Measurements from ENCODE around the gene TFB1M. TPM values are rescaled to one million over a fixed set of nuclear protein-coding genes. Genes with fewer than 3 reads are reported as not detected.

TFB1M gene
- total RNA-seq, 1 experiment from 2014 or later: 31.0 TPM

GRCh38 chr6:155325700-155326516, 11.6 kb upstream of the TFB1M start:
- Mint-ChIP-seq H3K9me3 (ENCODE audit: unreplicated experiment) (no peaks in the 10 kb centered on the region), H3K36me3 (ENCODE audit: insufficient read depth, unreplicated experiment) (no peaks in the 10 kb centered on the region), H3K4me1 (ENCODE audit: insufficient read depth, unreplicated experiment) (peaks cover 6% of the 10 kb centered on the region), H3K27ac (ENCODE audit: low read depth, unreplicated experiment) (no peak overlapping the region), H3K27me3 (ENCODE audit: insufficient read depth, unreplicated experiment) (no peaks in the 10 kb centered on the region), H3K4me3 (ENCODE audit: unreplicated experiment) (no peak overlapping the region)
- intact Hi-C loops (cut with micrococcal nuclease): loop anchor here (10.0 kb wide), 1 partner anchor 1949 kb away; no protein-coding TSS in a partner anchor
- ChIA-PET POLR2A (no interaction called here), CTCF (interaction anchor here (0.6 to 5.7 kb wide), 8 partner anchors 18 to 1316 kb away, joined by 3 to 34 read pairs (median 5); no protein-coding TSS in a partner anchor)
- no TSS peak for BruUV-seq (replicated peaks)
- DNase-seq (ENCODE audit: unreplicated experiment): peak; percentile 8
- no peak for TF ChIP-seq CTCF (IDR thresholded peaks at IDR 0.05; ENCODE audit: unreplicated experiment)

- ChIA-PET CTCF (interaction anchor here (5.7 kb wide), 1 partner anchor 204 kb away, joined by 34 read pairs; no protein-coding TSS in a partner anchor), POLR2A (interaction anchor here (0.6 kb wide), 1 partner anchor 1257 kb away, joined by 3 read pairs; no protein-coding TSS in a partner anchor)
- intact Hi-C loops (cut with micrococcal nuclease): loop anchor here (10.0 kb wide), 1 partner anchor 1950 kb away; no protein-coding TSS in a partner anchor
- H3K27ac Mint-ChIP-seq (ENCODE audit: low read depth, unreplicated experiment): no peak overlapping the region
- no peaks in the 10 kb centered on the region for H3K27me3 Mint-ChIP-seq (ENCODE audit: insufficient read depth, unreplicated experiment)
- no peak for TF ChIP-seq CTCF (IDR thresholded peaks at IDR 0.05; ENCODE audit: unreplicated experiment)
- peaks cover 6% of the 10 kb centered on the region for H3K4me1 Mint-ChIP-seq (ENCODE audit: insufficient read depth, unreplicated experiment)
- BruUV-seq (replicated peaks): no TSS peak
- no peak overlapping the region for H3K4me3 Mint-ChIP-seq (ENCODE audit: unreplicated experiment)
- H3K9me3 Mint-ChIP-seq (ENCODE audit: unreplicated experiment): no peaks in the 10 kb centered on the region
- H3K36me3 Mint-ChIP-seq (ENCODE audit: insufficient read depth, unreplicated experiment): no peaks in the 10 kb centered on the region
- no peak for DNase-seq (ENCODE audit: unreplicated experiment)
Observed at GRCh38 chr6:155324993-155325392, 10.7 kb upstream of the TFB1M start.

GRCh38 chr6:155324172-155324571, 9.9 kb upstream of the TFB1M start:
- Mint-ChIP-seq H3K27ac (ENCODE audit: low read depth, unreplicated experiment) (no peak overlapping the region), H3K9me3 (ENCODE audit: unreplicated experiment) (no peaks in the 10 kb centered on the region), H3K4me1 (ENCODE audit: insufficient read depth, unreplicated experiment) (peaks cover 6% of the 10 kb centered on the region), H3K27me3 (ENCODE audit: insufficient read depth, unreplicated experiment) (no peaks in the 10 kb centered on the region), H3K36me3 (ENCODE audit: insufficient read depth, unreplicated experiment) (no peaks in the 10 kb centered on the region), H3K4me3 (ENCODE audit: unreplicated experiment) (no peak overlapping the region)
- DNase-seq (ENCODE audit: unreplicated experiment): no peak
- ChIA-PET CTCF (no interaction called here), POLR2A (no interaction called here)
- no TSS peak for BruUV-seq (replicated peaks)
- no peak for TF ChIP-seq CTCF (IDR thresholded peaks at IDR 0.05; ENCODE audit: unreplicated experiment)
- intact Hi-C loops (cut with micrococcal nuclease): loop anchor here (10.0 kb wide), 1 partner anchor 1951 kb away; no protein-coding TSS in a partner anchor

GRCh38 chr6:155319902-155320301, 5.6 kb upstream of the TFB1M start:
- CTCF ChIA-PET: interaction anchor here (0.6 to 3.5 kb wide), 3 partner anchors 8 to 251 kb away, joined by 3 to 19 read pairs (median 3); no protein-coding TSS in a partner anchor
- no peak for DNase-seq (ENCODE audit: unreplicated experiment)
- BruUV-seq (replicated peaks): no TSS peak

More at GRCh38 chr6:155319902-155320301, 5.6 kb upstream of the TFB1M start:
- H3K27me3 Mint-ChIP-seq (ENCODE audit: insufficient read depth, unreplicated experiment): no peaks in the 10 kb centered on the region
- intact Hi-C loops (cut with micrococcal nuclease): loop anchor here (5.0 to 10.0 kb wide), 3 partner anchors 1367 to 1955 kb away; no protein-coding TSS in a partner anchor
- no peaks in the 10 kb centered on the region for H3K9me3 Mint-ChIP-seq (ENCODE audit: unreplicated experiment)
- no peaks in the 10 kb centered on the region for H3K4me1 Mint-ChIP-seq (ENCODE audit: insufficient read depth, unreplicated experiment)
- POLR2A ChIA-PET: no interaction called here
- TF ChIP-seq CTCF (IDR thresholded peaks at IDR 0.05; ENCODE audit: unreplicated experiment): no peak
- no peak overlapping the region for H3K27ac Mint-ChIP-seq (ENCODE audit: low read depth, unreplicated experiment)
- no peak overlapping the region for H3K4me3 Mint-ChIP-seq (ENCODE audit: unreplicated experiment)
- H3K36me3 Mint-ChIP-seq (ENCODE audit: insufficient read depth, unreplicated experiment): no peaks in the 10 kb centered on the region
